GM12878 (cell line): ENCODE measurements around the gene GRIA4. TPM values are rescaled to one million over a fixed set of nuclear protein-coding genes. Genes with fewer than 3 reads are reported as not detected.

Experiments used
- ATAC-seq: fragments of 200-7000 bp; cut with Tn5 transposase; 3 replicates; pipeline ENCODE4 v1.9.1; 2020; ENCODE audit warnings: mild to moderate bottlenecking, moderate library complexity
- BruUV-seq: library from RNA; stranded (reverse); fragments of 400-500 nt; replicated peaks from 2 replicates; lab custom pipeline; 2021; lab: Mats Ljungman, UMichigan
- CTCF ChIA-PET: fragments of 300-600 bp; sonication (Branson Sonifier 250); formaldehyde crosslinking; extraction: SDS; loops from one replicate; lab custom pipeline; 2021; ENCODE audit warnings: inconsistent platforms; lab: Yijun Ruan, JAX
- POLR2A ChIA-PET: fragments of 350-600 bp; formaldehyde crosslinking; extraction: SDS; loops from one replicate; lab custom pipeline; 2021; ENCODE audit warnings: inconsistent platforms; lab: Charles Lee
- RAD21 ChIA-PET: fragments of 300-600 bp; sonication (Branson Sonifier 250); formaldehyde crosslinking; loops from one replicate; lab custom pipeline; 2023; ENCODE audit warnings: antibody characterized with exemption; ENCODE audit not compliant: unreplicated experiment; lab: Charles Lee
- SMC1A ChIA-PET: fragments of 300-600 bp; sonication (Branson Sonifier 250); formaldehyde crosslinking; loops from one replicate; lab custom pipeline; 2023; ENCODE audit not compliant: unreplicated experiment, uncharacterized antibody; lab: Charles Lee
- DNase-seq: peaks from one replicate; pipeline ENCODE4 v3.0.0-alpha.2; 2011; ENCODE audit warnings: low read depth, low spot score
- FAIRE-seq: peaks from 3 replicates; lab custom pipeline; 2011; peaks lifted over from hg19 to GRCh38; lab: Jason Lieb, UNC
- H2AFZ ChIP-seq: 2 replicates; pipeline ENCODE4 v1.6.0; 2011; ENCODE audit warnings: low read depth, low read length, control low read depth; ENCODE audit not compliant: control insufficient read depth
- H3K27ac ChIP-seq: 2 replicates; pipeline ENCODE4 v1.5.1; 2011; ENCODE audit warnings: control low read depth; ENCODE audit not compliant: control insufficient read depth, insufficient read depth
- H3K27me3 ChIP-seq, 2 experiments: replicated peaks in 1 of 2; 2 replicates each; pipeline versions ENCODE4 v1.6.0 to v1.6.1; 2011; ENCODE audit warnings: low read length in 1 of 2; ENCODE audit not compliant: control insufficient read depth in 2 of 2, insufficient read depth in 2 of 2
- H3K36me3 ChIP-seq, 2 experiments: 2 replicates each; pipeline ENCODE4 v1.5.1; 2011; ENCODE audit warnings: low read length in 1 of 2; ENCODE audit not compliant: control insufficient read depth in 2 of 2, insufficient read depth in 2 of 2
- H3K4me1 ChIP-seq: 2 replicates; pipeline ENCODE4 v1.6.1; 2011; ENCODE audit warnings: mild to moderate bottlenecking, low read length, moderate library complexity, mixed read lengths; ENCODE audit not compliant: control insufficient read depth, insufficient read depth
- H3K4me2 ChIP-seq: 2 replicates; pipeline ENCODE4 v1.6.0; 2011; ENCODE audit warnings: control low read depth; ENCODE audit not compliant: control insufficient read depth, insufficient read depth
- H3K4me3 ChIP-seq: fragments of 200-600 bp; sonication (generic); 2 replicates; pipeline ENCODE4 v1.5.1; 2016
- H3K79me2 ChIP-seq: 2 replicates; pipeline ENCODE4 v1.6.0; 2011; ENCODE audit warnings: low read length; ENCODE audit not compliant: control insufficient read depth, insufficient read depth
- H3K9ac ChIP-seq: 2 replicates; pipeline ENCODE4 v1.8.0; 2011; ENCODE audit warnings: low read length, control low read depth, mixed read lengths; ENCODE audit not compliant: control insufficient read depth, insufficient read depth
- H3K9me3 ChIP-seq: replicated peaks from 3 replicates; pipeline ENCODE4 v1.5.1; 2011; ENCODE audit warnings: mild to moderate bottlenecking, low read length; ENCODE audit not compliant: control insufficient read depth, insufficient read depth
- H4K20me1 ChIP-seq: 2 replicates; pipeline ENCODE4 v1.6.0; 2011; ENCODE audit not compliant: control insufficient read depth, insufficient read depth
- GABPA ChIP-seq: IDR thresholded peaks from 2 replicates; pipeline ENCODE4 v1.6.1; 2014; ENCODE audit warnings: antibody characterized with exemption, low read depth, mild to moderate bottlenecking, inconsistent platforms
- MTA2 ChIP-seq: fragments of 450-650 bp; IDR thresholded peaks from 2 replicates; pipeline ENCODE4 v1.6.1; 2016; ENCODE audit warnings: low read depth, mild to moderate bottlenecking, moderate library complexity
- NR2C2 ChIP-seq: IDR thresholded peaks from 2 replicates; pipeline ENCODE4 v1.6.1; 2011; ENCODE audit warnings: borderline replicate concordance, low read depth; ENCODE audit not compliant: control insufficient read depth, insufficient read length
- SIN3A ChIP-seq: IDR thresholded peaks from 2 replicates; pipeline ENCODE4 v1.6.1; 2012; ENCODE audit warnings: low read depth, low read length, improper control_type of control experiment
- SMARCA5 ChIP-seq: fragments of 450-650 bp; IDR thresholded peaks from 2 replicates; pipeline ENCODE4 v1.6.1; 2017; ENCODE audit warnings: mild to moderate bottlenecking
- TCF7 ChIP-seq: IDR thresholded peaks from 2 replicates; pipeline ENCODE4 v1.6.1; 2014; ENCODE audit warnings: antibody characterized with exemption, borderline replicate concordance
- WGBS: methylation state at CpG from one replicate; pipeline ENCODE4 v1.1.6; 2016; ENCODE audit warnings: low lambda C conversion rate; ENCODE audit not compliant: insufficient replicate concordance, insufficient coverage; ENCODE audit errors: missing lambda C conversion rate; 5-methylcytosine and 5-hydroxymethylcytosine counted together
- in situ Hi-C: fragments of 300-500 bp; cut with MboI; formaldehyde crosslinking; loops from 9 replicates; pipeline ENCODE4 v1.14.3; 2018; ENCODE audit warnings: mixed read lengths
- intact Hi-C: fragments of 100-400 bp; cut with micrococcal nuclease; formaldehyde crosslinking; loops from one replicate; pipeline ENCODE4 v1.14.2; 2022; ENCODE audit not compliant: unreplicated experiment
- polyA plus RNA-seq, 11 experiments: library from polyadenylated mRNA; depleted of rRNA in 4 of 11; unstranded in 6 of 11; stranded (reverse) in 5 of 11; fragments of >200 nt; fragmentation: Nextera tagmentation in 4 of 11; fragmentation: Illumina TruSeq in 1 of 11; extraction: Ambion mirVana in 4 of 11; extraction: Trizol in 1 of 11; gene quantifications; 1 replicate in 1 of 11; 2 replicates in 10 of 11; pipeline versions ENCODE4 v1.2.1 to v1.2.3, GENCODE V29; 2011 to 2016; ENCODE audit warnings: inconsistent platforms in 2 of 11, missing spikeins in 2 of 11, low read depth in 1 of 11
- total RNA-seq, 4 experiments: library from RNA; depleted of rRNA in 3 of 4; stranded (reverse); fragments of >200 nt in 3 of 4; fragmentation: Illumina TruSeq in 1 of 4; extraction: Trizol in 1 of 4; gene quantifications; 2 replicates each; pipeline versions ENCODE4 v1.2.1 to v1.2.3, GENCODE V29; 2013 to 2021
- TF ChIP-seq, protein P1 (sequence below): fragments of 450-650 bp; IDR thresholded peaks from 2 replicates; pipeline ENCODE4 v1.6.1; 2017; ENCODE audit warnings: antibody characterized with exemption, mild to moderate bottlenecking, moderate library complexity

GRIA4 gene
- total and polyA plus RNA-seq, 10 of the 15 experiments (the other 5 are each of a cell fraction or from before 2014, with no cell fraction given) = 0.04 TPM; not detected in 9

- 97% methylated on average over 2 of the region's 2 CpGs for WGBS
- H3K4me2 ChIP-seq = no peak overlapping the region
- FAIRE-seq (no peak), ATAC-seq (no peak), DNase-seq (no peak)
- H3K4me1 ChIP-seq = peaks cover 5% of the 10 kb centered on the region; the same call in 1 of the 2 replicates
- H2AFZ ChIP-seq = no peak overlapping the region
- H3K9ac ChIP-seq = no peak overlapping the region
- H3K36me3 ChIP-seq = peaks cover 3 to 13% of the 10 kb centered on the region in 2 experiments
- in situ Hi-C loops = no loop called here
- intact Hi-C loops = no loop called here
- SMC1A ChIA-PET = no interaction called here
- no peak overlapping the region for H3K27ac ChIP-seq
- H3K9me3 ChIP-seq = peaks cover 1% of the 10 kb centered on the region; the same call in 1 of the 3 replicates
- POLR2A ChIA-PET = no interaction called here
- peaks cover 38% of the 10 kb centered on the region for H3K79me2 ChIP-seq
- RAD21 ChIA-PET = interaction anchor here (1.2 kb wide), 1 partner anchor 9 kb away, joined by 3 read pairs; no protein-coding TSS in a partner anchor
- no peaks in the 10 kb centered on the region for H4K20me1 ChIP-seq
- TF ChIP-seq MTA2 (no peak), SIN3A (no peak), SMARCA5 (no peak), GABPA (no peak), TCF7 (no peak), NR2C2 (no peak)
- TF ChIP-seq, protein P1, sequence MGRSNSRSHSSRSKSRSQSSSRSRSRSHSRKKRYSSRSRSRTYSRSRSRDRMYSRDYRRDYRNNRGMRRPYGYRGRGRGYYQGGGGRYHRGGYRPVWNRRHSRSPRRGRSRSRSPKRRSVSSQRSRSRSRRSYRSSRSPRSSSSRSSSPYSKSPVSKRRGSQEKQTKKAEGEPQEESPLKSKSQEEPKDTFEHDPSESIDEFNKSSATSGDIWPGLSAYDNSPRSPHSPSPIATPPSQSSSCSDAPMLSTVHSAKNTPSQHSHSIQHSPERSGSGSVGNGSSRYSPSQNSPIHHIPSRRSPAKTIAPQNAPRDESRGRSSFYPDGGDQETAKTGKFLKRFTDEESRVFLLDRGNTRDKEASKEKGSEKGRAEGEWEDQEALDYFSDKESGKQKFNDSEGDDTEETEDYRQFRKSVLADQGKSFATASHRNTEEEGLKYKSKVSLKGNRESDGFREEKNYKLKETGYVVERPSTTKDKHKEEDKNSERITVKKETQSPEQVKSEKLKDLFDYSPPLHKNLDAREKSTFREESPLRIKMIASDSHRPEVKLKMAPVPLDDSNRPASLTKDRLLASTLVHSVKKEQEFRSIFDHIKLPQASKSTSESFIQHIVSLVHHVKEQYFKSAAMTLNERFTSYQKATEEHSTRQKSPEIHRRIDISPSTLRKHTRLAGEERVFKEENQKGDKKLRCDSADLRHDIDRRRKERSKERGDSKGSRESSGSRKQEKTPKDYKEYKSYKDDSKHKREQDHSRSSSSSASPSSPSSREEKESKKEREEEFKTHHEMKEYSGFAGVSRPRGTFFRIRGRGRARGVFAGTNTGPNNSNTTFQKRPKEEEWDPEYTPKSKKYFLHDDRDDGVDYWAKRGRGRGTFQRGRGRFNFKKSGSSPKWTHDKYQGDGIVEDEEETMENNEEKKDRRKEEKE = no peak
- CTCF ChIA-PET = interaction anchor here (1.3 kb wide), 1 partner anchor 72 kb away, joined by 3 read pairs; no protein-coding TSS in a partner anchor
- H3K4me3 ChIP-seq = no peak overlapping the region
- no peaks in the 10 kb centered on the region for H3K27me3 ChIP-seq
- BruUV-seq = no TSS peak
Measured at GRCh38 chr11:106014035-106014434, 404.2 kb downstream of the GRIA4 start.
